HG02885 (cell line): Measurements from ENCODE around the gene EPS8.

Experiments used
- ATAC-seq: cut with Tn5 transposase; IDR thresholded peaks from one replicate; pipeline ENCODE4 v1.9.1; 2021; ENCODE audit warnings: mild to moderate bottlenecking; ENCODE audit not compliant: unreplicated experiment, poor library complexity

Gene EPS8

DNA sequence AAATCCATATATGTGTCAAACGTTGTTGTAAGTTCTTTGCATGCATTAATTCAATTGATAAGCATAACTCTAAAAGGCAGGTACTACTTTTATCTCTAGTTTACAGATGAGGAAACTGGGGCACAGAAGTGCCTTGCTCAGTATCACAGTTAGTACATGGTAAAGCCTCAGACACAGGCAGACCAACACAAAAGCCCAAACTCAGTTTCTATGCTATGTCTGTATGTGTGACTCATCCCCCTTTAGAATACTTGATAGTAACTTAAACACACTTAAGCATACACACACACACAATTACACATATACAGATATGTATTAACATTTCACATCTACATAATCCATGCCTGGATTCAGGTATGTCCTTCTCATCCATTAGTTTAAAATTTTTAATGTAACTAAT, 88.0 kb downstream of the EPS8 start:
- peak; percentile 55 for ATAC-seq

DNA sequence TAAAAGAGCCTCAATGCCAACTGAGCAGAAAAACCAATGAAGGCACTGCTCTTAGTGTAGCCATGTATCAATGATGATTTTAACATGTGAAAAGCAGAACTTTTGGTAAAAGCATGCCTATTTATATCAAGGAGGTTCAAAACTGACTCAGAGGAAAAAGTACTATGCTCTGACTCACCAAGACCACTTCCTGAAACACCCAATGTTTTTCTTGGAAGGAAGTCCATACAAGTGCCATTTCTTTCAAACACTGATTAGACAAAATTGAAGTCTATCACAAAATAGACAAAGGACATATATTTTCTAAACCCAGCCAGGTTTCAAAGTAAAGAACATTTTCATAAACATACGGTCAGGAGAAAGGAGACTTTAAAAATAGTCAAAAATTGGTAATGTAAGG, 88.6 kb downstream of the EPS8 start:
- ATAC-seq, result peak; percentile 71

DNA sequence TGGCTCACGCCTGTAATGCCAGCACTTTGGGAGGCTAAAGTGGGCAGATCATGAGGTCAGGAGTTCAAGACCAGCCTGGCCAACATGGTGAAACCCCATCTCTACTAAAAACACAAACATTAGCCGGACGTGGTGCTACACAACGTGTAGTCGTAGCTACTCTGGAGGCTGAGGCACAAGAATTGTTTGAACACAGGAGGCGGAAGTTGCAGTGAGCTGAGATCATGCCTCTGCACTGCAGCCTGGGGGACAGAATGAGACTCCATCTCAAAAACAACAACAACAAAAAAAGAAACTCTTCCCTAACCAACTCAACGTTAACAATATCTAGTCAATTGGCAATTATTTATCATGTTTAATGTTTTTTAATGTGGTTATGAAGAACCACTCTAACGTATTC, 89.3 kb downstream of the EPS8 start:
- ATAC-seq, result no peak

DNA sequence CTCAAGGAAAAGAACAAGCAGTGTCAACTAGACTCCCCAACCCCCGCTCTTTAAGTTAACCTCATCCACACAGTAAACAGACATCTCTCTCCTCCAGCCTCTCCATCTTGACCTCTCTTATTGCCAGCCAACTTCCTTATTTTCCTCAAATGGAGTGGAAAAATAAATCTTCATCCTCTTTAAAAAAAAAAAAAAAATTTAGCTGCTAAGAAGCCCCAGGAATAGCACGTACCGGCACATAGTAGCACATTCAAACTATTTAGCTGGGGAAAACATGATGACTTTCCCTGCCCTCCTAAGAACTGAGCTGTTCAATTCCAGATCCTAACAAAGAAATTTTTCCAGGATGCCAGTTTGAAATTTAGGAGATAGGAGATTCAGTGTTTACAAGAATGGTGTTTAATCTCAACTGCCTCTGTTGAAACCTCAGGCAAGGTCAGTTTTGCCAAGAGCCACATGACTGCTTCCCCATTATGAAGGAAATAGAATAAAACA, 90.8 kb downstream of the EPS8 start:
- ATAC-seq, result no peak

GRCh38 chr12:15697201-15697600, 92.0 kb downstream of the EPS8 start:
- ATAC-seq, result no peak

DNA sequence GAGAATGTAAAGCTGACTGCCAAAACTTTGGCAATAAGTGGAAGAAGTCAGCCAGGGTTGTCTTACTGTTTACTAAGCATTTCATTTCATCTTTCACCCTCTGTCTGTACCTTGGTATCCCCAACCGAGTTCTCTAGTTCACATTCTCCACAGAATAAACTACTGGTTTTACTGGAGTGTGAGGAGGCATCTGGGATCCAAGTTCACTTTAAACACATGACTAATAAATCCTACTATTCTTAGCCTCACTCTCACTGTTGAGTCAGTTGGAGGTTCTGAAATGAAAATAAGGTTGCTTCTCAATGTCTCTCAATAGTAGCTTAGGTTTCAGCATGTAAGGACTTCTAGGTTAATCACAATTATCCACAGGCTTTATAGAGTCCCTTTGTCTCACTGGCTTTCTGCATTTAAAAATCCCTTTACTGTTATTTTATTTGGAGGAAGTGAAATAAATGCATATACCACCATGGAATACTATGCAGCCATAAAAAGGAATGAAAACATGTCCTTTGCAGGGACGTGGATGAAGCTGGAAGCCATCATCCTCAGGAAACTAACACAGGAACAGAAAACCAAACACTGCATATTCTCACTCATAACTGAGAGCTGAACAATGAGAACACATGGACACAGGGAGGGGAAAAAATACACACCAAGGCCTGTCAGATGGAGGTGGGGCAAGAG, 95.8 kb downstream of the EPS8 start:
- no peak for ATAC-seq

GRCh38 chr12:15691388-15691787, 97.8 kb downstream of the EPS8 start:
- ATAC-seq, result no peak

DNA sequence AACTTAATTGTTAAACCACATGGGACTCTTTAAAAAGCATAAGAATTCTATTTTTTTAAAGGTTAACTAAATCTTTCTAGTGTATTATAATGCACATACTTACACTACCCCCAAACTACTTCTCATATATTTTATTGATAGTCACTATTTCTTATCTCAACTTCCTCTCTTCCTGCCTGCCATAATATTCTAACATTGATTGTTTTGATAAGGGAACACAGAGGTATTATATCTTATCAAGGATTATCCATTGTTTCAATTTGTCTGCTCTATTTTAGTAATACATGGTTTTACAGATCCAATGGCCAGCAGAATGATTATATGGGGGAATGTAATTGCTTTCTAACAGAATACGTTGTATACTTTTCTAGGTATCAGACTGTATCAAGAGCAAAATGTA, 98.9 kb downstream of the EPS8 start:
- ATAC-seq, result no peak

DNA sequence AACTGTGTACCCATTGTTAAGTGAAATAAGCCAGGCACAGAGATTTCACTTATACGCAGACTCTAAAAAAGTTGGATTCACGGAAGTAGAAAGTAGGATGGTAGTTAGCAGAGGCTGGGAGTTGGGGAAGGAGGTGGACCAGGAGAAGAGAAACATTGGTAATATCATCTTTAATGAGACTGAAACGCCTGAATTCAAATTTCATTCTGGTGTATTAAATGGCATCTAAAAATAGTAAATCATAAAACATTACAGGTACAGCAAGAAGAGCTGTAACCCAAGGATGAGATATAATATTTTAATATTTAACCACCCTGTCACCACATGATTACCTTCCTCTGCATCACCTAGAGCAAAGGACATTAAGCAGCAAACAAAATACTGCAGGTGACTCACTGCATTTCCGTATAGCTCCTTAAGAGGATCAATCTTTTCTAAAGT, 99.4 kb downstream of the EPS8 start:
- ATAC-seq, result no peak

GRCh38 chr12:15688838-15689625, 100.2 kb downstream of the EPS8 start:
- ATAC-seq, result no peak

- peak; percentile 77 for ATAC-seq
Measured at GRCh38 chr12:15688202-15688736, 100.9 kb downstream of the EPS8 start.

- no peak for ATAC-seq
Measured at GRCh38 chr12:15687583-15687982, 101.6 kb downstream of the EPS8 start.

DNA sequence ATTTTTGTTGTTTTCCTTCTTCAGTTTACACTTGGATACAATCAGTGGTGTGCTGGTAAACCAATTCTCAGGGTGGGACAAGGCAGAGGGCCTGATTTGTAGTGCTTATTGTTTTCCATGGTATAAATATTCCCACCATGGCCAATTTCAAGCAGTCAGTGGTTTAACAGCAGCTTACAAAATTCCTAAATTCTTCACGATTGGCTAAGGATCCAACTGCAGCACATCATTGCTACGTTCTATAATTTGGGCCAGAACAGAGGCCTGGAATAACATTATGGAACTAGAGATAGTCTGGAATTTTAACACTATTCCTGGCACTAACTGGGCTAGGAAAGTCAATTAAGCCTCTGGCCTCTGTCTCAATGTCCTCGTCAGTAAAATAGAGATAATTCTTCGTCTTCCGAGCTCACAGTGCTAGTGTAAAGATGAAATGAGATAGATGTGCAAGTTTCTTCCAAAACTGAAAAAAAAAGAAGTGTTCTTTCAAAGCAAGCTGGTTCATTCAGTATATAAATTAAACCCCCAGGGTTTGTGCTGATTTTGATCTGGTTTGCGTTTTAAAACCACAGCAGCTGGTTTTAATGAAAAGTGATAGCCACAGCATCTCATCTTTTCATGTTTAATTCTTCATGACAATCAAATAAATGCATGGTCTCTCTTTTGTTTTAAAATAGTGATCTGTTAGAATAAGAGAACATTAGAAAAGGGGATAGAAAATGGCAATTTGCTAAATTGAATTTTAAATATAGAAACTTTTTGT, 104.1 kb downstream of the EPS8 start:
- no peak for ATAC-seq

DNA sequence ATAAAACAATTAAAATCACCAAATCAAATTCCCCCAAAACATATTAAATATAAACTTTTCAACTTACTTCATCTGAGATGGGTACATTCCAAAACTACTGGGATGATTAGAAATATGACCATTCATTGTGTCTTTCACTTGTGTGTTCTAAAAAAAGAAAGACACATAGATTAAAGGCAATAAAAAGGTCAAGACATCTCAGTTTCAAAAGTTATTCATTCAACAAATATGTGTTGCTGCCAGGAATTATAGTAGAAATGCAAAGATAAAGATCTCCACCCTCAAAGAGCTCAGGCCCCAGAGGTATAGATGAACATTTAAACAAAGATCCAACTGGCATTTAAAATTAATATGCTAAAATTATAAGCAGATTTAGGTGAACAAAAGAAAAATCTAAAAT, 106.4 kb downstream of the EPS8 start:
- no peak for ATAC-seq

DNA sequence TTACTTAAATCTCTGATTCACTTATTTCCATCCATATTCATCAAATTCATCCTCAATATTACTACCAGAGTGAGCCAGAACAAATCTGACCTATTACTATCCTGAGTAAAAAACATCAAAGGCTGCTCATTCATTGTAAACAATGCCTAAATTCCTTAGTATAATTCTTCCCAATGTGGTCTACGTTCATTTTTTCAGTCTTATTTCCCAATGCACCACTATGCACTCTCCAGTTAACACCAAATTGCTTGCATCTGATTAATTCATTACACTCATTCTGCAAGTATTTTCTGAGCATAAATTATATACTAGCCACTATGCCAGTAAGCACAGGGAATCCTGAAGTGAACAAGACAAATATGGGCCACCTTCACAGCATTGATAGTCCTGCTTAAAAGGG, 110.0 kb downstream of the EPS8 start:
- no peak for ATAC-seq

- ATAC-seq, result no peak
Measured at GRCh38 chr12:15677726-15678201, 111.4 kb downstream of the EPS8 start.

- no peak for ATAC-seq
Measured at GRCh38 chr12:15677228-15677627, 112.0 kb downstream of the EPS8 start.

DNA sequence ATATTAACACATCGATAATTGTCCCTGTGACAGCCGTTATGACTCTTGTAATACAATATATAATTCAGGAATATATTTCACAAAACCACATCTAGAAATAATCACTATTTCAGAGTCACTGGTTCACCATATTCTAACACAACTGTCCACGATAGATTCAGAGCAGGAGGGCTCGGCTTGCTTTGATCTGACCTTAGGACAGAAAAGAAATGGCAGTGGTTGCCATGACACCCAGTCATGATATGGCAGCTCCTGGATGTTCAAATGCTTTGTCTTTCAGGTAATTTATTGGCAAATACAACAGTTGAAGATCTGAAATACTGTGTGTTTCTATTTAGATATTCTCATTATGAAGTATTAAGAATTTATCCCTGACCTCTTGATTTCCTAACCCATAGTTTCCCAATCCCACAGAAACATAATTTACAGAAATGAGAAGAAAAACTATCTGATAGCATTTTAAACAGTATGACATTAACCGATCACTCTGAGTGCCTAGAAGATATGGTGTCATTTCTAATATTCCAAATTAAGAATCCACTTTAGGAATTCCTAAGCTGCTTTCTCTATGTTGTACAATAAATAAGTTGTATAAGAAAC, 116.4 kb downstream of the EPS8 start:
- no peak for ATAC-seq

- ATAC-seq, result no peak
Measured at GRCh38 chr12:15670756-15671155, 118.4 kb downstream of the EPS8 start.

- ATAC-seq, result no peak
Measured at GRCh38 chr12:15669256-15669948, 119.8 kb downstream of the EPS8 start.
